Measurements from ENCODE around the gene RND1.

RND1 gene

GRCh38 chr12:48819986-48820725 lies 45.5 kb downstream of the RND1 start:
- H3K27ac ChIP-seq (ENCODE audit: low read depth, low read length): no peak overlapping the region
- no peaks in the 10 kb centered on the region for H3K36me3 ChIP-seq (ENCODE audit: control insufficient read depth, low read length)
- no peaks in the 10 kb centered on the region for H4K20me1 ChIP-seq (ENCODE audit: control insufficient read depth, insufficient read depth, low read depth, low read length)
- H3K4me2 ChIP-seq (ENCODE audit: low read length): no peak overlapping the region
- H3K9me3 ChIP-seq (ENCODE audit: control insufficient read depth, insufficient read depth, low read length): no peaks in the 10 kb centered on the region
- no peaks in the 10 kb centered on the region for H3K79me2 ChIP-seq (ENCODE audit: control insufficient read depth, low read length)
- no peak overlapping the region for H3K4me3 ChIP-seq (ENCODE audit: low read length)
- H3K4me1 ChIP-seq (ENCODE audit: control insufficient read depth, low read length): peaks cover 35% of the 10 kb centered on the region
- TF ChIP-seq CTCF (IDR thresholded peaks at IDR 0.05; ENCODE audit: low read depth, low read length, poor library complexity, severe bottlenecking) (no peak), EZH2phosphoT487 (IDR thresholded peaks at IDR 0.05; ENCODE audit: borderline replicate concordance, low read length) (no peak)
- peaks cover 14% of the 10 kb centered on the region; the same call in 1 of the 2 replicates for H3F3A ChIP-seq (ENCODE audit: control insufficient read depth, insufficient read depth)
- peaks cover 24% of the 10 kb centered on the region for H3K27me3 ChIP-seq (ENCODE audit: control insufficient read depth, low read length)
- H3K9me2 ChIP-seq (replicated peaks; ENCODE audit: control insufficient read depth, low read length): no peaks in the 10 kb centered on the region

GRCh38 chr12:48818831-48819590 lies 46.7 kb downstream of the RND1 start:
- Histone ChIP-seq H3F3A (ENCODE audit: control insufficient read depth, insufficient read depth) (peaks cover 10% of the 10 kb centered on the region; the same call in 1 of the 2 replicates), H3K9me3 (ENCODE audit: control insufficient read depth, insufficient read depth, low read length) (no peaks in the 10 kb centered on the region), H3K4me2 (ENCODE audit: low read length) (peak overlapping the region; percentile 80), H3K27ac (ENCODE audit: low read depth, low read length) (no peak overlapping the region), H4K20me1 (ENCODE audit: control insufficient read depth, insufficient read depth, low read depth, low read length) (no peaks in the 10 kb centered on the region), H3K4me1 (ENCODE audit: control insufficient read depth, low read length) (peaks cover 33% of the 10 kb centered on the region), H3K79me2 (ENCODE audit: control insufficient read depth, low read length) (no peaks in the 10 kb centered on the region), H3K9me2 (replicated peaks; ENCODE audit: control insufficient read depth, low read length) (no peaks in the 10 kb centered on the region), H3K4me3 (ENCODE audit: low read length) (peak overlapping the region; percentile 83), H3K36me3 (ENCODE audit: control insufficient read depth, low read length) (no peaks in the 10 kb centered on the region), H3K27me3 (ENCODE audit: control insufficient read depth, low read length) (peaks cover 24% of the 10 kb centered on the region)
- TF ChIP-seq EZH2phosphoT487 (IDR thresholded peaks at IDR 0.05; ENCODE audit: borderline replicate concordance, low read length): no peak
- peak; percentile 57 for TF ChIP-seq CTCF (IDR thresholded peaks at IDR 0.05; ENCODE audit: low read depth, low read length, poor library complexity, severe bottlenecking)

GRCh38 chr12:48817873-48818830 lies 47.5 kb downstream of the RND1 start, which contains the start of gene CACNB3:
CACNB3 (plus strand) TSS chr12:48818496; CDS start chr12:48818930, 434 bp downstream.
- Histone ChIP-seq H3K9me2 (replicated peaks; ENCODE audit: control insufficient read depth, low read length) (no peaks in the 10 kb centered on the region), H3K27me3 (ENCODE audit: control insufficient read depth, low read length) (peaks cover 24% of the 10 kb centered on the region), H3F3A (ENCODE audit: control insufficient read depth, insufficient read depth) (peaks cover 10% of the 10 kb centered on the region; the same call in 1 of the 2 replicates), H4K20me1 (ENCODE audit: control insufficient read depth, insufficient read depth, low read depth, low read length) (no peaks in the 10 kb centered on the region), H3K36me3 (ENCODE audit: control insufficient read depth, low read length) (no peaks in the 10 kb centered on the region), H3K4me2 (ENCODE audit: low read length) (peak within 1 kb of the TSS; percentile 80), H3K9me3 (ENCODE audit: control insufficient read depth, insufficient read depth, low read length) (no peaks in the 10 kb centered on the region), H3K79me2 (ENCODE audit: control insufficient read depth, low read length) (no peaks in the 10 kb centered on the region), H3K27ac (ENCODE audit: low read depth, low read length) (no peak within 1 kb of the TSS), H3K4me1 (ENCODE audit: control insufficient read depth, low read length) (peaks cover 33% of the 10 kb centered on the region), H3K4me3 (ENCODE audit: low read length) (peak within 1 kb of the TSS; percentile 83)
- TF ChIP-seq EZH2phosphoT487 (IDR thresholded peaks at IDR 0.05; ENCODE audit: borderline replicate concordance, low read length) (no peak), CTCF (IDR thresholded peaks at IDR 0.05; ENCODE audit: low read depth, low read length, poor library complexity, severe bottlenecking) (no peak)
